Cardiac fibroblast (primary cell): ENCODE results near the gene TNIK.
A peak's percentile ranks its signal among the peaks of the same experiment; 100 is the strongest.

Source experiments
- DNase-seq, 2 donors: peaks; one replicate each; pipeline versions ENCODE4 v3.0.0 to v3.0.0-alpha.2; 2010; ENCODE audit warnings: low read depth in 2 of 2
- H3K4me3 ChIP-seq, 2 donors: replicated peaks in 1 of 2; 1 replicate in 1 of 2; 2 replicates in 1 of 2; pipeline ENCODE4 v1.5.1; 2011; ENCODE audit warnings: low read depth in 2 of 2, low read length in 2 of 2, mild to moderate bottlenecking in 2 of 2, moderate library complexity in 1 of 2
- TF ChIP-seq, protein P1 (sequence below): IDR thresholded peaks from one replicate; pipeline ENCODE4 v1.5.1; 2011; ENCODE audit warnings: low read depth, mild to moderate bottlenecking, low read length, inconsistent platforms

TNIK gene

GRCh38 chr3:171168086-171168485 lies 292.1 kb downstream of the TNIK start:
- no peak overlapping the region for H3K4me3 ChIP-seq

DNA sequence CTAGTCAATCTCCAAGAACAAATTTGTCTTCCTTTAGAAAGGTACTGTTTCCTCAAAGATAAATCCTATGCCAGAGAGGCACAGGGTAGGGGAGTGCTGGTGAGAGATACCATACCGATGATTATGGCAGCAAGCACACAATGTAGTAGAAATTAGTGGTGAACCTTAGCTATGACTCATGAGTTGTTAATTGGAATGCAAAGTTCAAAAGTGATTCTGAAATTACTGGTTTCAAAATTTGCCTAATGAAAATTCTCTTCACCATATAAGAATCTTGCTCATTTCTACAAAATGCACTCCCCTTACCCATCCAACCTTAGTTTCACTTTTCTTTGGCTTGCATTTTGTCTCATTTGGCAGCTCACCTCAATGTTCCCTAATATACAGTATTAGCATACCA lies 294.2 kb downstream of the TNIK start:
- no peak overlapping the region for H3K4me3 ChIP-seq
- DNase-seq, result no peak
- TF ChIP-seq, protein P1, sequence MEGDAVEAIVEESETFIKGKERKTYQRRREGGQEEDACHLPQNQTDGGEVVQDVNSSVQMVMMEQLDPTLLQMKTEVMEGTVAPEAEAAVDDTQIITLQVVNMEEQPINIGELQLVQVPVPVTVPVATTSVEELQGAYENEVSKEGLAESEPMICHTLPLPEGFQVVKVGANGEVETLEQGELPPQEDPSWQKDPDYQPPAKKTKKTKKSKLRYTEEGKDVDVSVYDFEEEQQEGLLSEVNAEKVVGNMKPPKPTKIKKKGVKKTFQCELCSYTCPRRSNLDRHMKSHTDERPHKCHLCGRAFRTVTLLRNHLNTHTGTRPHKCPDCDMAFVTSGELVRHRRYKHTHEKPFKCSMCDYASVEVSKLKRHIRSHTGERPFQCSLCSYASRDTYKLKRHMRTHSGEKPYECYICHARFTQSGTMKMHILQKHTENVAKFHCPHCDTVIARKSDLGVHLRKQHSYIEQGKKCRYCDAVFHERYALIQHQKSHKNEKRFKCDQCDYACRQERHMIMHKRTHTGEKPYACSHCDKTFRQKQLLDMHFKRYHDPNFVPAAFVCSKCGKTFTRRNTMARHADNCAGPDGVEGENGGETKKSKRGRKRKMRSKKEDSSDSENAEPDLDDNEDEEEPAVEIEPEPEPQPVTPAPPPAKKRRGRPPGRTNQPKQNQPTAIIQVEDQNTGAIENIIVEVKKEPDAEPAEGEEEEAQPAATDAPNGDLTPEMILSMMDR, result no peak

More at GRCh38 chr3:171168086-171168485, 292.1 kb downstream of the TNIK start:
- DNase-seq, result peak; percentile 41 to 47
- TF ChIP-seq, protein P1, result peak; percentile 43

DNA sequence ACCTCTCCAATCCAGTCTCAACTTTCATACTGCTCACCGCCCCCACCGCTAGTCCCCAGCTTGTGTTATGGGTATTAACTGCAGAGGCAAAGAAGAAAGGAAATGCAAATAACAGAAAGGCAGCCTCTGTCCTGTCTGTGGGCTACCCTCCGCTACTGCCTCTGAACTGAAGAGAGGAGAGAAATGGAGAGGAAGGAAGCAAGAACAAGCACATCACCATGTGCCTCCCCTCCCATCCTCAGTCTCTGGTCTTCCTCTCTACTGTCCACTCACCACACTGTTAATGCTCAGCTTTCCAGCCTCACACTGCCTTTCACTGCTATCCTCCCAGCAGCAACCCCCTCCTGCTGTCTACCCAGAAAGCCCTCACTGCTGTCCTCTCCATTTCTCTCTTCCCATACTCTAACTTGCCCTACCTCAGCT lies 294.7 kb downstream of the TNIK start:
- TF ChIP-seq, protein P1, result no peak
- no peak for DNase-seq
- H3K4me3 ChIP-seq, result no peak overlapping the region

- TF ChIP-seq, protein P1, result no peak
- no peak overlapping the region for H3K4me3 ChIP-seq
- DNase-seq, result no peak
Measured at GRCh38 chr3:171164067-171164465, 296.1 kb downstream of the TNIK start.

DNA sequence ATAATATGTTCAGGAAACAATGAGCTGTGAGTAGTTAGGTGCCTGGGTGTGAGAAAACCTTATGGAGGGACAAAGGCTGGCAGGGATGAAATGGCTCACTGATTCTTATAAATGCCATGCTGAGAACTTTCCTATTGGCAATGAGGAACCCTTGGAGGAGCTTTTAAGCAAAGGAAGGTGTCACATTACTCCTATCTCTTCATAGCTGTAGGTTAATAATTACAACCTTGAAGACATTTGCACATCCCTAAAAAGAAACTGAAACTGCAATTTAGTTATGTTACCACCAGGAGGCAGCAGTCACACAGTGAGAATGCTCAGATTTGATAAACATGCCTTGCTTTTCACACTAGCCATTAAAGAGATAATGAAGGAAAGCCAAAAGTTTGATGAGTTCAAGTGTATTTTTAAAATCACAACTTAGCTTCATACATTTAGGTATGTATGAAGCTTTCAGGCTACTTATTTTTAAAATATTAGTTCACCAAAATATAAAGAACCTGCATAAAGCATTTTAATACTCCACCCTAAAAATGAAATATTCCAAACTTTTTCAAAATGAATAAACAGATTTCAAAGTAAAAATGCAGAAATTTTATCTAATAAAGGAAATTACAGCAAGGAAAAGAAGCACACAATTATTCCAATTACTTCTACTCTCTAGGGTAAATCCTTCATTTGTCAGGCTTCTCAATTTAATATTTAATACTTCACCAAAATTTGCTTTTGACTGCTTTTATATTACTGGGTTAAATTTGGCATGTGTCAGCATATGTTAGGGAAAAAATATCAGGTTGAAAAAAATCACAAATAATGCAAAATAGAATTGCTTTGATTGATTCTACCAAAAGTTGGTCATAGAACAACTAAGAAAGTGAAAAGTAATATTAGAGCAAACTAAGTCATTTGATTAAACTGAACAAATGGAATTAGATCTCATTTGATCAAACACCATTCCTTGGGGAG lies 296.8 kb downstream of the TNIK start:
- no peak overlapping the region for H3K4me3 ChIP-seq
- TF ChIP-seq, protein P1, result peak; percentile 60
- DNase-seq, result peak in 1 of 2 donors; percentile 51

DNA sequence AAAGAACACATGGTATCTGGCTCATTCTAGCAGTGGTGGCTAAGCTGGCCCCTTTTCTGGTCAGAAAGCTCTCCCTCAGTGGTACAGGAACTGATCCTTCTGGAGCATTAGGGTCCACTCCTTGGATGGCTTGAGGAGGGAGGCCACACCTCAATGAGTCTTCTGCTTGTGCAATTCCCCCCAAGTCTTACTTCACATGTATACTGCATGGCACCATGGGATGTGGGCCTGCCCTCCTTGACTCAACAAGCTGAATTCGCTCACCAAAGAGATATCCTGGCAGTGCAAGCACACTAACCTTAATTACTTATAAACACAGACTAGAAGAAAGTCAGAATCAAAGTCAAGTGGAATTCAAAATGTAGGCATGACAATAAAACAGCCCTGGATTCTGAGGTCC lies 299.9 kb downstream of the TNIK start:
- TF ChIP-seq, protein P1, result no peak
- DNase-seq, result peak in 1 of 2 donors; percentile 62
- H3K4me3 ChIP-seq, result no peak overlapping the region
